ENCODE measurements around the gene ORAI3.

DNA sequence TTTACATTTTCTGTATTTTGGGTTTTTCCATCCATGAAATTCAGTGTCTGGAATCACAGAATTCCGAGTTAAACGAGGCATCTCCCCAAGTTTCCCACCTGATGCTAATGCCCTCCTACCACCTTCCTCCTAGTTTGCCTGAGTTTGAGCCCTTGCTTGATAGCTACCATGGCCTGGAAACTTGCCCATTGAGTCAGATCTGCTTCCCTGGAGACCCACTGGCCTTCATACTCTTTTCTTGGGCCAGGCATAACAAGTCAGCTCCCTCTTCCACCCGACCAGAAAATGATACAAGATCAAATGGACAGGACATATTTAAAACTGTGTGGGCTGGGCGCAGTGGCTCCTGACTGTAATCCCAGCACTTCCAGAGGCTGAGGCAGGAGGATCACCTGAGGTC lies 18.9 kb downstream of the ORAI3 start:
- TF ChIP-seq, protein P1, sequence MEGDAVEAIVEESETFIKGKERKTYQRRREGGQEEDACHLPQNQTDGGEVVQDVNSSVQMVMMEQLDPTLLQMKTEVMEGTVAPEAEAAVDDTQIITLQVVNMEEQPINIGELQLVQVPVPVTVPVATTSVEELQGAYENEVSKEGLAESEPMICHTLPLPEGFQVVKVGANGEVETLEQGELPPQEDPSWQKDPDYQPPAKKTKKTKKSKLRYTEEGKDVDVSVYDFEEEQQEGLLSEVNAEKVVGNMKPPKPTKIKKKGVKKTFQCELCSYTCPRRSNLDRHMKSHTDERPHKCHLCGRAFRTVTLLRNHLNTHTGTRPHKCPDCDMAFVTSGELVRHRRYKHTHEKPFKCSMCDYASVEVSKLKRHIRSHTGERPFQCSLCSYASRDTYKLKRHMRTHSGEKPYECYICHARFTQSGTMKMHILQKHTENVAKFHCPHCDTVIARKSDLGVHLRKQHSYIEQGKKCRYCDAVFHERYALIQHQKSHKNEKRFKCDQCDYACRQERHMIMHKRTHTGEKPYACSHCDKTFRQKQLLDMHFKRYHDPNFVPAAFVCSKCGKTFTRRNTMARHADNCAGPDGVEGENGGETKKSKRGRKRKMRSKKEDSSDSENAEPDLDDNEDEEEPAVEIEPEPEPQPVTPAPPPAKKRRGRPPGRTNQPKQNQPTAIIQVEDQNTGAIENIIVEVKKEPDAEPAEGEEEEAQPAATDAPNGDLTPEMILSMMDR (IDR thresholded peaks at IDR 0.05) = no peak
- no peak for TF ChIP-seq MAX (IDR thresholded peaks at IDR 0.05; ENCODE audit: low read depth)
